GM23338 (cell line): Measurements from ENCODE around the gene SEC14L3. TPM values are rescaled to one million over a fixed set of nuclear protein-coding genes. Genes with fewer than 3 reads are reported as not detected.

Source experiments
- ATAC-seq: fragments of 200-7000 bp; cut with Tn5 transposase; 3 replicates; pipeline ENCODE4 v1.9.1; 2020
- DNase-seq: peaks from one replicate; pipeline ENCODE4 v3.0.0-alpha.2; 2015; ENCODE audit warnings: low spot score
- H2AFZ ChIP-seq: fragments of 200-600 bp; sonication (generic); 2 replicates; pipeline ENCODE4 v1.8.0; 2016; ENCODE audit warnings: antibody characterized with exemption, mild to moderate bottlenecking, moderate library complexity
- H3F3A ChIP-seq: fragments of 200-600 bp; sonication (generic); replicated peaks from 2 replicates; pipeline ENCODE4 v1.8.0; 2017; ENCODE audit warnings: antibody characterized with exemption, mixed run types, low read depth
- H3K27ac ChIP-seq: fragments of 200-600 bp; sonication (generic); 2 replicates; pipeline ENCODE4 v1.6.1; 2016; ENCODE audit warnings: low read depth
- H3K27me3 ChIP-seq: fragments of 200-600 bp; sonication (generic); 2 replicates; pipeline ENCODE4 v1.8.0; 2016; ENCODE audit warnings: mild to moderate bottlenecking, mixed run types, moderate library complexity; ENCODE audit not compliant: insufficient read depth
- H3K36me3 ChIP-seq: fragments of 200-600 bp; sonication (generic); 2 replicates; pipeline ENCODE4 v1.8.0; 2016; ENCODE audit warnings: mild to moderate bottlenecking; ENCODE audit not compliant: insufficient read depth
- H3K4me1 ChIP-seq: fragments of 200-600 bp; sonication (generic); 2 replicates; pipeline ENCODE4 v1.8.0; 2016; ENCODE audit warnings: mild to moderate bottlenecking, moderate library complexity; ENCODE audit not compliant: insufficient read depth
- H3K4me2 ChIP-seq: fragments of 200-600 bp; sonication (generic); 2 replicates; pipeline ENCODE4 v1.7.1; 2017; ENCODE audit warnings: mixed run types
- H3K4me3 ChIP-seq: fragments of 200-600 bp; sonication (generic); 2 replicates; pipeline ENCODE4 v1.6.1; 2016; ENCODE audit warnings: mixed run types
- H3K79me2 ChIP-seq: fragments of 200-600 bp; sonication (generic); replicated peaks from 2 replicates; pipeline ENCODE4 v1.8.0; 2017; ENCODE audit warnings: mild to moderate bottlenecking; ENCODE audit not compliant: insufficient read depth
- H3K9me2 ChIP-seq: fragments of 200-600 bp; sonication (generic); 2 replicates; pipeline ENCODE4 v1.8.0; 2017; ENCODE audit not compliant: insufficient read depth
- H4K20me1 ChIP-seq: fragments of 200-600 bp; sonication (generic); replicated peaks from 2 replicates; pipeline ENCODE4 v1.8.0; 2017; ENCODE audit warnings: mild to moderate bottlenecking; ENCODE audit not compliant: insufficient read depth
- H3K27ac Mint-ChIP-seq: 2 replicates; pipeline ENCODE4 v1.8.0; 2020; ENCODE audit warnings: inconsistent platforms, mild to moderate bottlenecking, moderate library complexity, mixed read lengths
- H3K27me3 Mint-ChIP-seq: 3 replicates; pipeline ENCODE4 v1.8.0; 2022; ENCODE audit warnings: low read depth, mild to moderate bottlenecking, moderate library complexity, mixed read lengths, inconsistent platforms; ENCODE audit not compliant: insufficient read depth, poor library complexity
- H3K36me3 Mint-ChIP-seq: 3 replicates; pipeline ENCODE4 v1.8.0; 2021; ENCODE audit warnings: low read depth, mild to moderate bottlenecking, inconsistent platforms, moderate library complexity, mixed read lengths
- H3K4me1 Mint-ChIP-seq: 3 replicates; pipeline ENCODE4 v1.8.0; 2020; ENCODE audit warnings: mild to moderate bottlenecking, inconsistent platforms, mixed read lengths
- H3K4me3 Mint-ChIP-seq: 3 replicates; pipeline ENCODE4 v1.8.0; 2021; ENCODE audit warnings: moderate library complexity, mild to moderate bottlenecking, inconsistent platforms, mixed read lengths
- H3K9me3 Mint-ChIP-seq: 3 replicates; pipeline ENCODE4 v1.8.0; 2020; ENCODE audit warnings: moderate library complexity, mild to moderate bottlenecking, inconsistent platforms, mixed read lengths
- CREB1 ChIP-seq: fragments of 250-450 bp; sonication (Bioruptor Pico); IDR thresholded peaks from 2 replicates; pipeline ENCODE4 v1.5.0; 2020; ENCODE audit warnings: low read depth, mild to moderate bottlenecking, moderate library complexity
- EZH2 ChIP-seq: fragments of 200-600 bp; sonication (generic); IDR thresholded peaks from one replicate; pipeline ENCODE4 v1.8.0; 2017; ENCODE audit warnings: antibody characterized with exemption, mild to moderate bottlenecking, low read depth; ENCODE audit not compliant: unreplicated experiment
- EZH2phosphoT487 ChIP-seq: fragments of 200-600 bp; sonication (generic); IDR thresholded peaks from one replicate; pipeline ENCODE4 v1.8.1; 2018; ENCODE audit warnings: antibody characterized with exemption; ENCODE audit not compliant: unreplicated experiment
- JUNB ChIP-seq: IDR thresholded peaks from one replicate; pipeline ENCODE4 v1.6.1; 2016; ENCODE audit warnings: antibody characterized with exemption; ENCODE audit not compliant: unreplicated experiment
- NANOG ChIP-seq: IDR thresholded peaks from 2 replicates; pipeline ENCODE4 v1.6.1; 2016; ENCODE audit warnings: antibody characterized with exemption, borderline replicate concordance
- POLR2AphosphoS5 ChIP-seq: IDR thresholded peaks from 2 replicates; pipeline ENCODE4 v1.6.1; 2016; ENCODE audit warnings: antibody characterized with exemption, low read depth
- STAT1 ChIP-seq: IDR thresholded peaks from one replicate; pipeline ENCODE4 v1.6.1; 2016; ENCODE audit warnings: antibody characterized with exemption; ENCODE audit not compliant: unreplicated experiment
- ZNF114 ChIP-seq: fragments of 250-450 bp; sonication (Bioruptor Pico); IDR thresholded peaks from 2 replicates; pipeline ENCODE4 v1.5.0; 2020; ENCODE audit warnings: mild to moderate bottlenecking, moderate library complexity
- ZNF331 ChIP-seq: fragments of 250-450 bp; sonication (Bioruptor Pico); IDR thresholded peaks from 2 replicates; pipeline ENCODE4 v1.5.0; 2020; ENCODE audit warnings: low read depth, mild to moderate bottlenecking, moderate library complexity
- polyA plus RNA-seq: library from polyadenylated mRNA; unstranded; fragments of >200 nt; fragmentation: Nextera tagmentation; extraction: Ambion mirVana; gene quantifications from 2 replicates; pipeline ENCODE4 v1.2.1, GENCODE V29; 2016
- total RNA-seq: library from RNA; depleted of rRNA; stranded (reverse); fragments of >200 nt; shearing (Covaris generic); gene quantifications from 2 replicates; pipeline ENCODE4 v1.2.3, GENCODE V29; 2014
- TF ChIP-seq, protein P1 (sequence below): IDR thresholded peaks from one replicate; pipeline ENCODE4 v1.6.1; 2018; ENCODE audit warnings: antibody characterized with exemption; ENCODE audit not compliant: unreplicated experiment
- TF ChIP-seq, protein P2 (sequence below), 2 experiments: fragments of 200-600 bp in 1 of 2; sonication (generic) in 1 of 2; conservative IDR thresholded peaks; 2 replicates each; pipeline versions ENCODE4 v1.5.1 to v1.6.1; 2016 to 2017; ENCODE audit warnings: antibody characterized with exemption in 2 of 2, low read depth in 2 of 2, mild to moderate bottlenecking in 2 of 2, moderate library complexity in 1 of 2
- TF ChIP-seq, protein P3 (sequence below): IDR thresholded peaks from 2 replicates; pipeline ENCODE4 v1.6.1; 2016; ENCODE audit warnings: antibody characterized with exemption
- TF ChIP-seq, protein P4 (sequence below): fragments of 250-450 bp; sonication (Bioruptor Pico); IDR thresholded peaks from 2 replicates; pipeline ENCODE4 v1.5.0; 2020; ENCODE audit warnings: mild to moderate bottlenecking, moderate library complexity

The SEC14L3 gene
- total and polyA plus RNA-seq, 2 experiments from 2014 or later, result not detected

DNA sequence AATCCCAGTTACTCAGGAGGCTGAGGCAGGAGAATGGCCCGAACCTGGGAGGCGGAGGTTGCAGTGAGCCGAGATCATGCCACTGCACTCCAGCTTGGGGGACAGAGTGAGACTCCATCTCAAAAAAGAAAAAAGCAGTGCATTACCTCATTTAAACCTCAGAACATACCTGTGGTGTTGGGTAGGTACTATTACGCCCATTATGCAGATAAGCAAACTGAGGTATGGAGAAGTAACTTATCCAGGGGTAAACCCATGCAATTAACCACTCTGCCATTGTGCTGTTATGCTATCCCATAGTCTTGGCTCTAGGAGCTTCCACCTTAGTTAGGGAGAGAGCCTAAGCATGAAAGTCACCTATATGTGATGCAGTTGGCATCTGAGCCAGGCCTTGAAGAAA lies 2.3 kb upstream of the SEC14L3 start:
- Histone ChIP-seq H3K79me2 (no peaks in the 10 kb centered on the region), H3K27ac (no peak overlapping the region), H3K36me3 (no peaks in the 10 kb centered on the region), H3K4me1 (no peaks in the 10 kb centered on the region), H3K4me3 (no peak overlapping the region), H3K27me3 (no peaks in the 10 kb centered on the region), H3F3A (no peaks in the 10 kb centered on the region), H4K20me1 (no peaks in the 10 kb centered on the region), H3K9me2 (no peaks in the 10 kb centered on the region), H2AFZ (no peak overlapping the region), H3K4me2 (no peak overlapping the region)
- DNase-seq (no peak), ATAC-seq (no peak)
- peaks cover 8% of the 10 kb centered on the region; the same call in 2 of the 3 replicates for H3K4me1 Mint-ChIP-seq
- H3K36me3 Mint-ChIP-seq, result no peaks in the 10 kb centered on the region
- no peak overlapping the region for H3K4me3 Mint-ChIP-seq
- TF ChIP-seq ZNF114 (CRISPR knock-in tag) (no peak), EZH2 (no peak), CREB1 (no peak), JUNB (no peak), STAT1 (no peak), NANOG (no peak), POLR2AphosphoS5 (no peak), EZH2phosphoT487 (no peak), ZNF331 (CRISPR knock-in tag) (no peak)
- TF ChIP-seq, protein P1, sequence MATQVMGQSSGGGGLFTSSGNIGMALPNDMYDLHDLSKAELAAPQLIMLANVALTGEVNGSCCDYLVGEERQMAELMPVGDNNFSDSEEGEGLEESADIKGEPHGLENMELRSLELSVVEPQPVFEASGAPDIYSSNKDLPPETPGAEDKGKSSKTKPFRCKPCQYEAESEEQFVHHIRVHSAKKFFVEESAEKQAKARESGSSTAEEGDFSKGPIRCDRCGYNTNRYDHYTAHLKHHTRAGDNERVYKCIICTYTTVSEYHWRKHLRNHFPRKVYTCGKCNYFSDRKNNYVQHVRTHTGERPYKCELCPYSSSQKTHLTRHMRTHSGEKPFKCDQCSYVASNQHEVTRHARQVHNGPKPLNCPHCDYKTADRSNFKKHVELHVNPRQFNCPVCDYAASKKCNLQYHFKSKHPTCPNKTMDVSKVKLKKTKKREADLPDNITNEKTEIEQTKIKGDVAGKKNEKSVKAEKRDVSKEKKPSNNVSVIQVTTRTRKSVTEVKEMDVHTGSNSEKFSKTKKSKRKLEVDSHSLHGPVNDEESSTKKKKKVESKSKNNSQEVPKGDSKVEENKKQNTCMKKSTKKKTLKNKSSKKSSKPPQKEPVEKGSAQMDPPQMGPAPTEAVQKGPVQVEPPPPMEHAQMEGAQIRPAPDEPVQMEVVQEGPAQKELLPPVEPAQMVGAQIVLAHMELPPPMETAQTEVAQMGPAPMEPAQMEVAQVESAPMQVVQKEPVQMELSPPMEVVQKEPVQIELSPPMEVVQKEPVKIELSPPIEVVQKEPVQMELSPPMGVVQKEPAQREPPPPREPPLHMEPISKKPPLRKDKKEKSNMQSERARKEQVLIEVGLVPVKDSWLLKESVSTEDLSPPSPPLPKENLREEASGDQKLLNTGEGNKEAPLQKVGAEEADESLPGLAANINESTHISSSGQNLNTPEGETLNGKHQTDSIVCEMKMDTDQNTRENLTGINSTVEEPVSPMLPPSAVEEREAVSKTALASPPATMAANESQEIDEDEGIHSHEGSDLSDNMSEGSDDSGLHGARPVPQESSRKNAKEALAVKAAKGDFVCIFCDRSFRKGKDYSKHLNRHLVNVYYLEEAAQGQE, result no peak
- TF ChIP-seq, protein P2, sequence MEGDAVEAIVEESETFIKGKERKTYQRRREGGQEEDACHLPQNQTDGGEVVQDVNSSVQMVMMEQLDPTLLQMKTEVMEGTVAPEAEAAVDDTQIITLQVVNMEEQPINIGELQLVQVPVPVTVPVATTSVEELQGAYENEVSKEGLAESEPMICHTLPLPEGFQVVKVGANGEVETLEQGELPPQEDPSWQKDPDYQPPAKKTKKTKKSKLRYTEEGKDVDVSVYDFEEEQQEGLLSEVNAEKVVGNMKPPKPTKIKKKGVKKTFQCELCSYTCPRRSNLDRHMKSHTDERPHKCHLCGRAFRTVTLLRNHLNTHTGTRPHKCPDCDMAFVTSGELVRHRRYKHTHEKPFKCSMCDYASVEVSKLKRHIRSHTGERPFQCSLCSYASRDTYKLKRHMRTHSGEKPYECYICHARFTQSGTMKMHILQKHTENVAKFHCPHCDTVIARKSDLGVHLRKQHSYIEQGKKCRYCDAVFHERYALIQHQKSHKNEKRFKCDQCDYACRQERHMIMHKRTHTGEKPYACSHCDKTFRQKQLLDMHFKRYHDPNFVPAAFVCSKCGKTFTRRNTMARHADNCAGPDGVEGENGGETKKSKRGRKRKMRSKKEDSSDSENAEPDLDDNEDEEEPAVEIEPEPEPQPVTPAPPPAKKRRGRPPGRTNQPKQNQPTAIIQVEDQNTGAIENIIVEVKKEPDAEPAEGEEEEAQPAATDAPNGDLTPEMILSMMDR (conservative IDR thresholded peaks at IDR 0.05; ENCODE audit: low read depth in 2 of 2), result no peak
- TF ChIP-seq, protein P3, sequence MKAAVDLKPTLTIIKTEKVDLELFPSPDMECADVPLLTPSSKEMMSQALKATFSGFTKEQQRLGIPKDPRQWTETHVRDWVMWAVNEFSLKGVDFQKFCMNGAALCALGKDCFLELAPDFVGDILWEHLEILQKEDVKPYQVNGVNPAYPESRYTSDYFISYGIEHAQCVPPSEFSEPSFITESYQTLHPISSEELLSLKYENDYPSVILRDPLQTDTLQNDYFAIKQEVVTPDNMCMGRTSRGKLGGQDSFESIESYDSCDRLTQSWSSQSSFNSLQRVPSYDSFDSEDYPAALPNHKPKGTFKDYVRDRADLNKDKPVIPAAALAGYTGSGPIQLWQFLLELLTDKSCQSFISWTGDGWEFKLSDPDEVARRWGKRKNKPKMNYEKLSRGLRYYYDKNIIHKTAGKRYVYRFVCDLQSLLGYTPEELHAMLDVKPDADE, result no peak
- TF ChIP-seq, protein P4, sequence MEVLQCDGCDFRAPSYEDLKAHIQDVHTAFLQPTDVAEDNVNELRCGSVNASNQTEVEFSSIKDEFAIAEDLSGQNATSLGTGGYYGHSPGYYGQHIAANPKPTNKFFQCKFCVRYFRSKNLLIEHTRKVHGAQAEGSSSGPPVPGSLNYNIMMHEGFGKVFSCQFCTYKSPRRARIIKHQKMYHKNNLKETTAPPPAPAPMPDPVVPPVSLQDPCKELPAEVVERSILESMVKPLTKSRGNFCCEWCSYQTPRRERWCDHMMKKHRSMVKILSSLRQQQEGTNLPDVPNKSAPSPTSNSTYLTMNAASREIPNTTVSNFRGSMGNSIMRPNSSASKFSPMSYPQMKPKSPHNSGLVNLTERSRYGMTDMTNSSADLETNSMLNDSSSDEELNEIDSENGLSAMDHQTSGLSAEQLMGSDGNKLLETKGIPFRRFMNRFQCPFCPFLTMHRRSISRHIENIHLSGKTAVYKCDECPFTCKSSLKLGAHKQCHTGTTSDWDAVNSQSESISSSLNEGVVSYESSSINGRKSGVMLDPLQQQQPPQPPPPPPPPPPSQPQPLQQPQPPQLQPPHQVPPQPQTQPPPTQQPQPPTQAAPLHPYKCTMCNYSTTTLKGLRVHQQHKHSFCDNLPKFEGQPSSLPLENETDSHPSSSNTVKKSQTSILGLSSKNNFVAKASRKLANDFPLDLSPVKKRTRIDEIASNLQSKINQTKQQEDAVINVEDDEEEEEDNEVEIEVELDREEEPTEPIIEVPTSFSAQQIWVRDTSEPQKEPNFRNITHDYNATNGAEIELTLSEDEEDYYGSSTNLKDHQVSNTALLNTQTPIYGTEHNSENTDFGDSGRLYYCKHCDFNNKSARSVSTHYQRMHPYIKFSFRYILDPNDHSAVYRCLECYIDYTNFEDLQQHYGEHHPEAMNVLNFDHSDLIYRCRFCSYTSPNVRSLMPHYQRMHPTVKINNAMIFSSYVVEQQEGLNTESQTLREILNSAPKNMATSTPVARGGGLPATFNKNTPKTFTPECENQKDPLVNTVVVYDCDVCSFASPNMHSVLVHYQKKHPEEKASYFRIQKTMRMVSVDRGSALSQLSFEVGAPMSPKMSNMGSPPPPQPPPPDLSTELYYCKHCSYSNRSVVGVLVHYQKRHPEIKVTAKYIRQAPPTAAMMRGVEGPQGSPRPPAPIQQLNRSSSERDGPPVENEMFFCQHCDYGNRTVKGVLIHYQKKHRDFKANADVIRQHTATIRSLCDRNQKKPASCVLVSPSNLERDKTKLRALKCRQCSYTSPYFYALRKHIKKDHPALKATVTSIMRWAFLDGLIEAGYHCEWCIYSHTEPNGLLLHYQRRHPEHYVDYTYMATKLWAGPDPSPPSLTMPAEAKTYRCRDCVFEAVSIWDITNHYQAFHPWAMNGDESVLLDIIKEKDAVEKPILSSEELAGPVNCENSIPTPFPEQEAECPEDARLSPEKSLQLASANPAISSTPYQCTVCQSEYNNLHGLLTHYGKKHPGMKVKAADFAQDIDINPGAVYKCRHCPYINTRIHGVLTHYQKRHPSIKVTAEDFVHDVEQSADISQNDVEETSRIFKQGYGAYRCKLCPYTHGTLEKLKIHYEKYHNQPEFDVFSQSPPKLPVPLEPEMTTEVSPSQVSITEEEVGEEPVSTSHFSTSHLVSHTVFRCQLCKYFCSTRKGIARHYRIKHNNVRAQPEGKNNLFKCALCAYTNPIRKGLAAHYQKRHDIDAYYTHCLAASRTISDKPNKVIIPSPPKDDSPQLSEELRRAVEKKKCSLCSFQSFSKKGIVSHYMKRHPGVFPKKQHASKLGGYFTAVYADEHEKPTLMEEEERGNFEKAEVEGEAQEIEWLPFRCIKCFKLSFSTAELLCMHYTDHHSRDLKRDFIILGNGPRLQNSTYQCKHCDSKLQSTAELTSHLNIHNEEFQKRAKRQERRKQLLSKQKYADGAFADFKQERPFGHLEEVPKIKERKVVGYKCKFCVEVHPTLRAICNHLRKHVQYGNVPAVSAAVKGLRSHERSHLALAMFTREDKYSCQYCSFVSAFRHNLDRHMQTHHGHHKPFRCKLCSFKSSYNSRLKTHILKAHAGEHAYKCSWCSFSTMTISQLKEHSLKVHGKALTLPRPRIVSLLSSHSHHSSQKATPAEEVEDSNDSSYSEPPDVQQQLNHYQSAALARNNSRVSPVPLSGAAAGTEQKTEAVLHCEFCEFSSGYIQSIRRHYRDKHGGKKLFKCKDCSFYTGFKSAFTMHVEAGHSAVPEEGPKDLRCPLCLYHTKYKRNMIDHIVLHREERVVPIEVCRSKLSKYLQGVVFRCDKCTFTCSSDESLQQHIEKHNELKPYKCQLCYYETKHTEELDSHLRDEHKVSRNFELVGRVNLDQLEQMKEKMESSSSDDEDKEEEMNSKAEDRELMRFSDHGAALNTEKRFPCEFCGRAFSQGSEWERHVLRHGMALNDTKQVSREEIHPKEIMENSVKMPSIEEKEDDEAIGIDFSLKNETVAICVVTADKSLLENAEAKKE (CRISPR knock-in tag), result no peak
- no peak overlapping the region for H3K27ac Mint-ChIP-seq
- peaks cover 2% of the 10 kb centered on the region for H3K27me3 Mint-ChIP-seq
- no peaks in the 10 kb centered on the region; the same call in 2 of the 3 replicates for H3K9me3 Mint-ChIP-seq
